Lower leg skin (tissue), 4 donors: Measurements from ENCODE around the gene SCNN1B. TPM values are rescaled to one million over a fixed set of nuclear protein-coding genes. Genes with fewer than 3 reads are reported as not detected.

Experiments
- DNase-seq, 2 donors: peaks; one replicate each; pipeline ENCODE4 v3.0.0-alpha.2; 2019; ENCODE audit warnings: low spot score in 2 of 2
- H3K4me3 ChIP-seq: fragments of 200-600 bp; sonication (generic); 2 replicates; pipeline ENCODE4 v1.5.1; 2017; ENCODE audit warnings: mild to moderate bottlenecking, low read depth; ENCODE audit not compliant: poor library complexity, severe bottlenecking
- CTCF ChIP-seq, 3 donors: fragments of 450-650 bp; IDR thresholded peaks; one replicate each; pipeline ENCODE4 v1.5.1; 2016; ENCODE audit warnings: antibody characterized with exemption in 3 of 3, mild to moderate bottlenecking in 3 of 3, moderate library complexity in 2 of 3
- POLR2A ChIP-seq, 2 donors: fragments of 450-650 bp; IDR thresholded peaks; one replicate each; pipeline ENCODE4 v1.6.1; 2016 to 2017; ENCODE audit warnings: antibody characterized with exemption in 2 of 2, mild to moderate bottlenecking in 1 of 2, moderate library complexity in 1 of 2
- WGBS, 2 donors: methylation state at CpG; one replicate each; pipeline ENCODE4 v1.1.5; 2018; 5-methylcytosine and 5-hydroxymethylcytosine counted together
- intact Hi-C: fragments of 100-400 bp; cut with DNase I; formaldehyde crosslinking; loops from one replicate; pipeline ENCODE4 v1.15.0; 2023; ENCODE audit warnings: low total_unique reads
- total RNA-seq, 4 donors: library from RNA; depleted of rRNA; stranded (reverse); fragments of >200 nt; gene quantifications; one replicate each; pipeline ENCODE4 v1.1.0, GENCODE V29; 2016

SCNN1B gene
- total RNA-seq, 4 donors from 2014 or later: 33.4 to 91.4 (median 76.6) TPM

DNA sequence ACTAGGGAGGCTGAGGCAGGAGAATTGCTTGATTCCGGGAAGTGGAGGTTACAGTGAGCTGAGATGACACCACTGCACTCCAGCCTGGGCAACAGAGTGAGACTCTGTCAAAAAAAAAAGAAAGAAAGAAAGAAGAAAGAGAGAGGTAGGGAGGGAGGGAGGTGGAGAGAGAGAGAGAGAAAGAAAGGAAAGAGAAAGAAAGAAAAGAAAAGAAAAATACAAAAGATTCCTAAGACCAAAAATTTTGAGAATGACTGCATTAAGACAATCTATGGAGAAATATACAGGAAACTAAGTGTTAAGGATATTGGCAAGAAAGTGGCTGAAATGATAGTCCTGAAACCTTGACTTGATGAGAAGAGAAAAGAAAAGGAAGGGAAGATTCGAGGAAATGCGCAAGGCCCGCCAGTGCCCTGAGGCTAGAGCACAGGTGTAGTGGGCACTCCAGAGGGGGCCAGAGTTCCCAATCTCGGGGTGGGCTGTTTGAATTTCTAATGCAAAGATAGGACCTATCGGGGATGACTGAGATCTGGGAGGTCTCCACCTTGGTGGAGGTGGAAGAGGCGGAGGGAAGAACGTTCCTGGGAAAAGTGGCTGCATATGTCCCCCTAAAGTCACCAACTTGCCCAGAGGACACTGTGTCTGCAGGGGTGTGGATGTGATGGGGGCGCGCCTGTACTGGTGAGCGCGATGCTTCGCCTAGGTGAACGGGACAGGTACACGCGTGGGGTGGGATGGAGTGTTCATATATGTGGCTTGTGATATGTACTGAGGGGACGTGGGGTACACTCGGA is 654 bp upstream of the SCNN1B start:
- TF ChIP-seq POLR2A (IDR thresholded peaks at IDR 0.05): no peak
- TF ChIP-seq CTCF (IDR thresholded peaks at IDR 0.05): no peak
- 21 to 22% methylated on average over 18 of the region's 18 CpGs for WGBS, 2 donors
- no peak for DNase-seq
- H3K4me3 ChIP-seq: no peak overlapping the region
- intact Hi-C loops: no loop called here

GRCh38 chr16:23303685-23304084 is 1.6 kb downstream of the SCNN1B start:
- intact Hi-C loops: no loop called here
- TF ChIP-seq POLR2A (IDR thresholded peaks at IDR 0.05) (no peak), CTCF (IDR thresholded peaks at IDR 0.05) (no peak)
- no peak overlapping the region for H3K4me3 ChIP-seq
- no peak for DNase-seq
- 82 to 88% methylated on average over 7 of the region's 7 CpGs for WGBS, 2 donors

DNA sequence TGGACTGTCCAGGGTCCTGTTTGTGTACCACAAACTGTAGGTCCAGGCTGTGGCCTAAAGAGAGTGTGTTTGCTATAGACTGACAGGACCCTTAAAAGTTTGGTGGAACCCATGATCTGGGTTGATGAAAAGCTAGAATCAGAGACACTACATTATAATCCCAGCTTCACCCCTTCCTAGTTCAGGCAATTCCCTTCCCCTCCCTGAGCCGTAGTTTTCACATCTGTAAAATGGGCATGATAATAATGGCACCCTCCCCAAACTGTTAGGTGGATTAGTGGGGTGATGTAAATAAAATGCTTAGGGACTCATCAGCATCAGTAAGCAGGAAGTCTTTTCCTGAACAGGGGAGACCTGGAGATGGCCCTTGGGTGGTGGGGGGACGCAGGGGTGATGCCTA is 2.5 kb downstream of the SCNN1B start:
- no peak for TF ChIP-seq CTCF (IDR thresholded peaks at IDR 0.05)
- TF ChIP-seq POLR2A (IDR thresholded peaks at IDR 0.05): no peak
- intact Hi-C loops: no loop called here
- DNase-seq: no peak
- 84% methylated on average over 2 of the region's 2 CpGs for WGBS, 2 donors
- H3K4me3 ChIP-seq: no peak overlapping the region

GRCh38 chr16:23306199-23307100 is 4.3 kb downstream of the SCNN1B start:
- H3K4me3 ChIP-seq: no peak overlapping the region
- WGBS, 2 donors: 76 to 78% methylated on average over 7 of the region's 7 CpGs
- no peak for DNase-seq
- no peak for TF ChIP-seq POLR2A (IDR thresholded peaks at IDR 0.05)
- TF ChIP-seq CTCF (IDR thresholded peaks at IDR 0.05): no peak
- intact Hi-C loops: no loop called here

DNA sequence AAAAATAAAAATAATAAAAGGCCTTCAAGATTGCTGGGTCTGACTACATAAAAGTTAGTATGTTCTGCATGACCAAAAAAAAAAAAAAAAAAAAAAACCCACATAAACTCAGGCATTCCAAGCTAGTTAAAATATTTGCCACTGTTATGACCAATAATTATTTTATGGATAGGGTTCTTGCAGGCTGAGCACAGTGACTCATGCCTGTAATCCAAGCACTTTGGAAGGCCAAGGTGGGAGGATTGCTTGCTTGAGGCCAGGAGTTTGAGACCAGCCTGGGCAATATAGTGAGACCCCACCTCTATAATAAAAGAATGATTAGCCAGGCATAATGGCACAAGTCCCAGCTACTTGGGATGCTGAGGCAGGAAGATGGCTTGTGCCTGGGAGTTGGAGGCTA is 8.1 kb downstream of the SCNN1B start:
- no peak overlapping the region for H3K4me3 ChIP-seq
- TF ChIP-seq CTCF (IDR thresholded peaks at IDR 0.05): no peak
- no peak for TF ChIP-seq POLR2A (IDR thresholded peaks at IDR 0.05)
- intact Hi-C loops: no loop called here
- no peak for DNase-seq
